HG02885 (cell line): ENCODE results near the gene REN.

ENCODE experiments used
- ATAC-seq: cut with Tn5 transposase; IDR thresholded peaks from one replicate; pipeline ENCODE4 v1.9.1; 2021; ENCODE audit warnings: mild to moderate bottlenecking; ENCODE audit not compliant: unreplicated experiment, poor library complexity

REN gene

DNA sequence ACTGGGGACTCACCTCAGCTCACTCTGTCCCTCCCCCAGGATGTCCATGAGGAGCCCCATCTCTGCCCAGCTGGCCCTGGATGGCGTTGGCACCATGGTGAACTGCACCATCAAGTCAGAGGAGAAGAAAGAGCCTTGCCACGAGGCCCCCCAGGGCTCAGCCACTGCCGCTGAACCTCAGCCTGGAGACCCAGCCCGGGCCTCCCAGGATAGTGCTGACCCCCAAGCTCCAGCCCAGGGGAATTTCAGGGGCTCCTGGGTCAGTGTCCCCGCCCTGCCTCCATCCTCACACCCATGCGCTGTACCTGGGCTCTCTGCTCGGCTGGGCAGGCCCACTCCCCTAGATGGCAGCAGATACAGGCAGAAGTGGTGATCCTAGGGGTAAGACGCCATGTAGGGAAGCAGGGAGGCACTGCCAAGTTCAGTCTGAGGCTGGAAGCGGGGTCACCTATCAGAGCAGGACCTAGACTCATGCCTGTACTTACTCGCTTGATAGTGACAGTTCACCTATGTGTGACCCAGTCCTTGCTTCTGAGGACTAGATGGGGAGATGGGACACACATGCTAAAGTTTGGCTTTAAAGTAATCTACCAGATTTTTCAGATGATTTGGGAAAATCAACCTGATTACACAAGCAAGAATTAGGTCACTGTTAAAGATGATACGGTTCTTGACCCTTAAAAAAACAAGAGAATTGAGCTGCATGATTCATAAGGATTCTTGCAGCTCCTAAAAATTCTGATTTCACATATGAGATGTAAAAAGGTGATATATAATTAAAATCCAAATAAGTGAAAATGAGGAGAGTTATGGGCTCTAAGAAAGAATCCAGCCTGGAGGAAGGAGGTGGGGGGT is 53.0 kb downstream of the REN start:
- ATAC-seq: no peak

- ATAC-seq: no peak
Measured at GRCh38 chr1:204110894-204111633, 55.1 kb downstream of the REN start.

DNA sequence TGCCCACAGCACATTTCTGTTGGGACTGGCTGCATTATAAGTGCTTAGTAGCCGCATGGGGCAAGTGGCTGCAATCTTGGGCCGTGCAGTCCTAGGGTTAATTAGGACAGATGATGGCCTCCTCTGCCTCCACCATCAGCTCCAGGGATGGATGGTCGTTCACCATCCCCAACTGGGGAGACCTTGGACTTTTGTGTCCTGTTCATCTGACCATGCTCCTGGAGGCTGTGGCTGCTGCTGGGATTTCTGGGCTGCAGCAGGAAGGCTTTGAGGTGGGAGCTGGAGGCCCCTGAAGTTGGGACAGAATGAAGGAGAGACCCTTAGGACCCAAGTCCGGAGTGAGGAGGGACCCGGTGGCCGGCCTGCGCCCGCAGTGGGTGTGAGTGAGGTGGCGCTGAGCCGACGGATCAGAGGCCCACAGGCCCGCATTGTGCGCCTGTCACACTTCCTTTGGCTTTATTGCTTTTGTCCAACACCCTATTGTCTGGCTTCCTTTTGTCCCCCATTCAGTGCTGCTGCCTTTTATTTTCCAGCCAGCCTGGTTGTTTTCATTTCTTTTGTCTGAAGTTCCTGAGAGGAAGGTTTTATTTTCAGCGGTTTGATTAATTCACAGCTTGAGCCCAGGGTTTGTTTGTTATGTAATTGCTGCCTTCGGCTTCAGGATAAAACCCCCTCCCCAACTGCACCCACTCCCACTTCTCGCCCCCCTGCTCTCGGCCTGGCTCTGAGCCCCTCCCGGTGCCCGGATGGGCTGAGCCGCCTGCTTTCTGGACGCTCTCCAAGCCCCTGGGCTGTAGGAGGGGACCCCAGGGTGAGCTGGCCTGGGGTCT is 57.6 kb downstream of the REN start:
- no peak for ATAC-seq

- no peak for ATAC-seq
Measured at GRCh38 chr1:204107892-204108291, 58.2 kb downstream of the REN start.

GRCh38 chr1:204106825-204107224 is 59.3 kb downstream of the REN start:
- ATAC-seq: no peak

GRCh38 chr1:204105131-204105515 is 61.0 kb downstream of the REN start:
- ATAC-seq: no peak
